Activated naive CD4-positive, alpha-beta T cell treated with anti-CD3 and anti-CD28 coated beads, Interleukin-2, amount 50 U/mL, for 72 hours (primary cell): ENCODE results near the gene RAET1G. TPM values are rescaled to one million over a fixed set of nuclear protein-coding genes. Genes with fewer than 3 reads are reported as not detected.
"Not testable (repeated sequence)": the region's sequence is repeated elsewhere in the genome, so short reads cannot be mapped to it uniquely, and the experiment has no call there.

Experiments
- ATAC-seq, 2 donors: fragments of 150-1000 bp; cut with Tn5 transposase; 2 replicates each; pipeline ENCODE4 v1.10.0; 2021; ENCODE audit warnings: mild to moderate bottlenecking in 2 of 2, moderate library complexity in 2 of 2
- DNase-seq, 2 donors: peaks; one replicate each; pipeline ENCODE4 v3.0.0; 2021 to 2022; ENCODE audit warnings: low spot score in 2 of 2
- H3K27ac Mint-ChIP-seq, 2 donors: one replicate each; pipeline ENCODE4 v1.8.0; 2022; ENCODE audit warnings: mild to moderate bottlenecking in 2 of 2, mixed read lengths in 2 of 2
- H3K36me3 Mint-ChIP-seq, 2 donors: one replicate each; pipeline ENCODE4 v1.8.0; 2022; ENCODE audit warnings: mixed read lengths in 2 of 2
- H3K9me3 Mint-ChIP-seq, 2 donors: one replicate each; pipeline ENCODE4 v1.8.0; 2022; ENCODE audit warnings: mixed read lengths in 2 of 2
- total RNA-seq, 2 donors: library from RNA; stranded (reverse); gene quantifications; one replicate each; pipeline ENCODE4 v1.2.3, GENCODE V29; 2022

Gene RAET1G
- total RNA-seq = not detected

GRCh38 chr6:149922642-149923326 lies at the start of gene RAET1G:
TSS of gene RAET1G (minus strand) at chr6:149923121. CDS start at chr6:149923010, 111 bp downstream.
- peak in 1 of 2 donors; percentile 81 for DNase-seq
- ATAC-seq = peak; percentile 87 to 93
- H3K36me3 Mint-ChIP-seq = peaks cover 9 to 10% of the 10 kb centered on the region in 2 donors
- H3K27ac Mint-ChIP-seq = no peak within 1 kb of the TSS
- no peaks in the 10 kb centered on the region for H3K9me3 Mint-ChIP-seq

GRCh38 chr6:149969635-149970034 lies 46.7 kb upstream of the RAET1G start:
- Mint-ChIP-seq H3K36me3 (peaks cover 8% of the 10 kb centered on the region in 2 donors), H3K27ac (no peak overlapping the region), H3K9me3 (no peaks in the 10 kb centered on the region)
- ATAC-seq = no peak
- no peak for DNase-seq

GRCh38 chr6:149968909-149969308 lies 46.0 kb upstream of the RAET1G start:
- not testable (repeated sequence) for DNase-seq, H3K9me3 Mint-ChIP-seq, ATAC-seq, H3K27ac Mint-ChIP-seq
- peaks cover 13 to 14% of the 10 kb centered on the region in 2 donors for H3K36me3 Mint-ChIP-seq

- H3K27ac Mint-ChIP-seq, DNase-seq, ATAC-seq, H3K9me3 Mint-ChIP-seq: not testable (repeated sequence)
- H3K36me3 Mint-ChIP-seq = peaks cover 13 to 14% of the 10 kb centered on the region in 2 donors
Observed at GRCh38 chr6:149967999-149968398, 45.1 kb upstream of the RAET1G start.

- Mint-ChIP-seq H3K27ac (no peak overlapping the region), H3K36me3 (peaks cover 13 to 14% of the 10 kb centered on the region in 2 donors), H3K9me3 (no peaks in the 10 kb centered on the region)
- DNase-seq (no peak), ATAC-seq (no peak)
Observed at GRCh38 chr6:149967591-149967990, 44.7 kb upstream of the RAET1G start.

- not testable (repeated sequence) for ATAC-seq, DNase-seq, H3K9me3 Mint-ChIP-seq, H3K27ac Mint-ChIP-seq
- peaks cover 13 to 14% of the 10 kb centered on the region in 2 donors for H3K36me3 Mint-ChIP-seq
Observed at GRCh38 chr6:149966319-149966718, 43.4 kb upstream of the RAET1G start.

- ATAC-seq (no peak), DNase-seq (no peak)
- peaks cover 13 to 14% of the 10 kb centered on the region in 2 donors for H3K36me3 Mint-ChIP-seq
- H3K27ac Mint-ChIP-seq = peak overlapping the region in 1 of 2 donors; percentile 80
- no peaks in the 10 kb centered on the region for H3K9me3 Mint-ChIP-seq
Observed at GRCh38 chr6:149965194-149966020, 42.5 kb upstream of the RAET1G start.

- no peaks in the 10 kb centered on the region for H3K9me3 Mint-ChIP-seq
- H3K36me3 Mint-ChIP-seq = peaks cover 13 to 14% of the 10 kb centered on the region in 2 donors
- H3K27ac Mint-ChIP-seq = peak overlapping the region; percentile 80 to 81
- no peak for DNase-seq
- no peak for ATAC-seq
Observed at GRCh38 chr6:149964308-149965193, 41.6 kb upstream of the RAET1G start.

- no peaks in the 10 kb centered on the region for H3K9me3 Mint-ChIP-seq
- H3K27ac Mint-ChIP-seq = peak within 1 kb of the TSS; percentile 80 to 95
- DNase-seq (peak; percentile 80 to 82), ATAC-seq (peak; percentile 88 to 89)
- H3K36me3 Mint-ChIP-seq = peaks cover 13 to 14% of the 10 kb centered on the region in 2 donors
Observed at GRCh38 chr6:149963462-149964307, 40.8 kb upstream of the RAET1G start, which contains the start of gene ULBP1. TSS of gene ULBP1 (plus strand) at chr6:149963943. CDS start at chr6:149964050, 107 bp downstream.

- Mint-ChIP-seq H3K9me3 (no peaks in the 10 kb centered on the region), H3K27ac (peak overlapping the region; percentile 80 to 95), H3K36me3 (peaks cover 13 to 14% of the 10 kb centered on the region in 2 donors)
- ATAC-seq (peak; percentile 55 to 63), DNase-seq (peak in 1 of 2 donors; percentile 35)
Observed at GRCh38 chr6:149963212-149963461, 40.2 kb upstream of the RAET1G start.

GRCh38 chr6:149962461-149963211 lies 39.7 kb upstream of the RAET1G start:
- ATAC-seq (no peak), DNase-seq (no peak)
- Mint-ChIP-seq H3K9me3 (no peaks in the 10 kb centered on the region), H3K36me3 (peaks cover 13 to 14% of the 10 kb centered on the region in 2 donors), H3K27ac (peak overlapping the region in 1 of 2 donors; percentile 80)

GRCh38 chr6:149961728-149962425 lies 39.0 kb upstream of the RAET1G start:
- DNase-seq (no peak), ATAC-seq (no peak)
- peak overlapping the region in 1 of 2 donors; percentile 81 for H3K27ac Mint-ChIP-seq
- H3K9me3 Mint-ChIP-seq = no peaks in the 10 kb centered on the region
- peaks cover 13 to 14% of the 10 kb centered on the region in 2 donors for H3K36me3 Mint-ChIP-seq

GRCh38 chr6:149960488-149960887 lies 37.6 kb upstream of the RAET1G start:
- H3K27ac Mint-ChIP-seq = no peak overlapping the region
- H3K36me3 Mint-ChIP-seq = peaks cover 13 to 14% of the 10 kb centered on the region in 2 donors
- no peak for ATAC-seq
- no peaks in the 10 kb centered on the region for H3K9me3 Mint-ChIP-seq
- DNase-seq = no peak

GRCh38 chr6:149959806-149960205 lies 36.9 kb upstream of the RAET1G start:
- not testable (repeated sequence) for DNase-seq, H3K9me3 Mint-ChIP-seq, H3K27ac Mint-ChIP-seq, ATAC-seq
- peaks cover 12% of the 10 kb centered on the region in 2 donors for H3K36me3 Mint-ChIP-seq

- DNase-seq, H3K36me3 Mint-ChIP-seq, H3K27ac Mint-ChIP-seq, ATAC-seq, H3K9me3 Mint-ChIP-seq: not testable (repeated sequence)
Observed at GRCh38 chr6:149958124-149958523, 35.2 kb upstream of the RAET1G start.
